ENCODE measurements around the gene DNAJC17. TPM values are rescaled to one million over a fixed set of nuclear protein-coding genes. Genes with fewer than 3 reads are reported as not detected.

DNAJC17 gene
- total RNA-seq, 1 donor from 2014 or later, result 49.3 TPM

- Histone ChIP-seq H3K27ac (no peak overlapping the region), H3K4me1 (no peaks in the 10 kb centered on the region), H3F3A (ENCODE audit: low read depth) (peaks cover 18% of the 10 kb centered on the region), H3K27me3 (no peaks in the 10 kb centered on the region), H3K9me3 (ENCODE audit: low read depth) (no peaks in the 10 kb centered on the region), H4K20me1 (ENCODE audit: low read depth) (peaks cover 5% of the 10 kb centered on the region), H2AFZ (replicated peaks) (no peak overlapping the region), H3K4me3 (no peak overlapping the region), H3K4me2 (no peak overlapping the region), H3K9ac (no peak overlapping the region), H3K36me3 (no peaks in the 10 kb centered on the region), H3K79me2 (ENCODE audit: low read depth) (no peaks in the 10 kb centered on the region)
- no peak overlapping the region for H3K4me3 Mint-ChIP-seq
- peaks cover 4% of the 10 kb centered on the region for H3K27me3 Mint-ChIP-seq (ENCODE audit: insufficient read depth, low read depth)
- no peaks in the 10 kb centered on the region for H3K4me1 Mint-ChIP-seq
- peaks cover 9% of the 10 kb centered on the region for H3K36me3 Mint-ChIP-seq
- TF ChIP-seq EZH2 (IDR thresholded peaks at IDR 0.05) (no peak), EZH2phosphoT487 (IDR thresholded peaks at IDR 0.05) (no peak), CTCF (IDR thresholded peaks at IDR 0.05) (no peak)
- no peak for DNase-seq (ENCODE audit: low spot score)
- no peak overlapping the region for H3K27ac Mint-ChIP-seq
- no peaks in the 10 kb centered on the region for H3K9me3 Mint-ChIP-seq
These were observed 70.7 kb downstream of the DNAJC17 start for GRCh38 chr15:40736575-40736974.

- Histone ChIP-seq H3K4me2 (no peak overlapping the region), H3K27ac (no peak overlapping the region), H4K20me1 (ENCODE audit: low read depth) (no peaks in the 10 kb centered on the region), H3K79me2 (ENCODE audit: low read depth) (no peaks in the 10 kb centered on the region), H3K4me3 (no peak overlapping the region), H2AFZ (replicated peaks) (no peak overlapping the region), H3K9ac (no peak overlapping the region), H3F3A (ENCODE audit: low read depth) (peaks cover 1% of the 10 kb centered on the region), H3K9me3 (ENCODE audit: low read depth) (no peaks in the 10 kb centered on the region), H3K4me1 (no peaks in the 10 kb centered on the region), H3K27me3 (no peaks in the 10 kb centered on the region), H3K36me3 (no peaks in the 10 kb centered on the region)
- Mint-ChIP-seq H3K9me3 (no peaks in the 10 kb centered on the region), H3K27me3 (ENCODE audit: insufficient read depth, low read depth) (peaks cover 2% of the 10 kb centered on the region), H3K27ac (no peak overlapping the region), H3K36me3 (peaks cover 23% of the 10 kb centered on the region), H3K4me3 (no peak overlapping the region), H3K4me1 (no peaks in the 10 kb centered on the region)
- TF ChIP-seq EZH2 (IDR thresholded peaks at IDR 0.05) (no peak), CTCF (IDR thresholded peaks at IDR 0.05) (no peak), EZH2phosphoT487 (IDR thresholded peaks at IDR 0.05) (no peak)
- no peak for DNase-seq (ENCODE audit: low spot score)
These were observed 76.2 kb downstream of the DNAJC17 start for GRCh38 chr15:40731034-40731433.

- H3K9ac ChIP-seq, result no peak overlapping the region
- no peaks in the 10 kb centered on the region for H4K20me1 ChIP-seq (ENCODE audit: low read depth)
- Mint-ChIP-seq H3K27me3 (ENCODE audit: insufficient read depth, low read depth) (no peaks in the 10 kb centered on the region), H3K4me1 (no peaks in the 10 kb centered on the region), H3K27ac (no peak overlapping the region), H3K36me3 (peaks cover 8% of the 10 kb centered on the region), H3K9me3 (no peaks in the 10 kb centered on the region), H3K4me3 (no peak overlapping the region)
- H3K4me3 ChIP-seq, result no peak overlapping the region
- H3K4me2 ChIP-seq, result no peak overlapping the region
- peak overlapping the region; percentile 37 for H3K27ac ChIP-seq
- H3F3A ChIP-seq (ENCODE audit: low read depth), result peaks cover 12% of the 10 kb centered on the region
- no peak overlapping the region for H2AFZ ChIP-seq (replicated peaks)
- no peaks in the 10 kb centered on the region for H3K4me1 ChIP-seq
- no peak for DNase-seq (ENCODE audit: low spot score)
- no peaks in the 10 kb centered on the region for H3K9me3 ChIP-seq (ENCODE audit: low read depth)
- no peaks in the 10 kb centered on the region for H3K79me2 ChIP-seq (ENCODE audit: low read depth)
- no peaks in the 10 kb centered on the region for H3K27me3 ChIP-seq
- TF ChIP-seq EZH2phosphoT487 (IDR thresholded peaks at IDR 0.05) (no peak), EZH2 (IDR thresholded peaks at IDR 0.05) (no peak), CTCF (IDR thresholded peaks at IDR 0.05) (no peak)
- H3K36me3 ChIP-seq, result no peaks in the 10 kb centered on the region
These were observed 83.4 kb downstream of the DNAJC17 start for GRCh38 chr15:40723919-40724318.

Data from neural progenitor cell (in vitro differentiated cells).